Body of pancreas (tissue), 4 donors: ENCODE data around the gene ARPC2. TPM values are rescaled to one million over a fixed set of nuclear protein-coding genes. Genes with fewer than 3 reads are reported as not detected.

Experiments used
- ATAC-seq: fragments of 150-250 bp; one replicate; pipeline ENCODE4 v1.9.1; 2016
- DNase-seq, 4 donors: peaks; one replicate each; pipeline ENCODE4 v3.0.0-alpha.2; 2019
- H3K27ac ChIP-seq, 4 donors: fragments of 200-600 bp; sonication (generic); 1 replicate in 3 of 4; 2 replicates in 1 of 4; pipeline versions ENCODE4 v1.5.1 to v1.6.1; 2016 to 2019; ENCODE audit warnings: mild to moderate bottlenecking in 1 of 4, mixed read lengths in 1 of 4, moderate library complexity in 1 of 4
- H3K27me3 ChIP-seq, 2 donors: fragments of 200-600 bp; sonication (generic); one replicate each; pipeline ENCODE4 v1.6.0; 2016; ENCODE audit warnings: mild to moderate bottlenecking in 1 of 2
- H3K36me3 ChIP-seq, 2 donors: fragments of 200-600 bp; sonication (generic); replicated peaks in 1 of 2; 2 replicates each; pipeline ENCODE4 v1.5.1; 2016; ENCODE audit warnings: low read depth in 2 of 2; ENCODE audit not compliant: insufficient read depth in 1 of 2
- H3K4me1 ChIP-seq: fragments of 200-600 bp; sonication (generic); one replicate; pipeline ENCODE4 v1.6.0; 2016
- H3K4me3 ChIP-seq, 2 donors: fragments of 200-600 bp; sonication (generic); 1 replicate in 1 of 2; 2 replicates in 1 of 2; pipeline ENCODE4 v1.5.1; 2016 to 2019
- H3K9me3 ChIP-seq, 3 donors: fragments of 200-600 bp; sonication (generic); 1 replicate in 2 of 3; 2 replicates in 1 of 3; pipeline ENCODE4 v1.5.1; 2016
- POLR2A ChIP-seq, 3 donors: fragments of 450-650 bp; IDR thresholded peaks; one replicate each; pipeline ENCODE4 v1.6.1; 2016; ENCODE audit warnings: antibody characterized with exemption in 3 of 3, mild to moderate bottlenecking in 2 of 3
- WGBS, 2 donors: methylation state at CpG; one replicate each; pipeline ENCODE4 v1.1.5; 2017; 5-methylcytosine and 5-hydroxymethylcytosine counted together
- intact Hi-C: fragments of 100-400 bp; cut with DNase I; formaldehyde crosslinking; loops from one replicate; pipeline ENCODE4 v1.15.1; 2023
- total RNA-seq, 2 donors: library from RNA; depleted of rRNA; stranded (reverse); fragments of >200 nt; gene quantifications; one replicate each; pipeline ENCODE4 v1.1.0, GENCODE V29; 2016
- TF ChIP-seq, protein P1 (sequence below), 7 experiments: fragments of 450-650 bp in 4 of 7; fragments of 200-600 bp in 3 of 7; sonication (generic) in 3 of 7; IDR thresholded peaks; one replicate each; pipeline ENCODE4 v1.5.1; 2016 to 2019; ENCODE audit warnings: antibody characterized with exemption in 7 of 7

Gene ARPC2
- total RNA-seq, 2 donors from 2014 or later: 68.6 to 96.2 TPM

GRCh38 chr2:218275371-218276072 is 58.5 kb downstream of the ARPC2 start:
- Histone ChIP-seq H3K27me3 (no peaks in the 10 kb centered on the region), H3K9me3 (no peaks in the 10 kb centered on the region), H3K4me3 (no peak overlapping the region), H3K36me3 (peaks cover 53 to 59% of the 10 kb centered on the region in 2 donors), H3K27ac (peak overlapping the region in 3 of 4 donors; percentile 0 to 85 (median 28)), H3K4me1 (peaks cover 59% of the 10 kb centered on the region)
- no peak for DNase-seq
- TF ChIP-seq, protein P1, sequence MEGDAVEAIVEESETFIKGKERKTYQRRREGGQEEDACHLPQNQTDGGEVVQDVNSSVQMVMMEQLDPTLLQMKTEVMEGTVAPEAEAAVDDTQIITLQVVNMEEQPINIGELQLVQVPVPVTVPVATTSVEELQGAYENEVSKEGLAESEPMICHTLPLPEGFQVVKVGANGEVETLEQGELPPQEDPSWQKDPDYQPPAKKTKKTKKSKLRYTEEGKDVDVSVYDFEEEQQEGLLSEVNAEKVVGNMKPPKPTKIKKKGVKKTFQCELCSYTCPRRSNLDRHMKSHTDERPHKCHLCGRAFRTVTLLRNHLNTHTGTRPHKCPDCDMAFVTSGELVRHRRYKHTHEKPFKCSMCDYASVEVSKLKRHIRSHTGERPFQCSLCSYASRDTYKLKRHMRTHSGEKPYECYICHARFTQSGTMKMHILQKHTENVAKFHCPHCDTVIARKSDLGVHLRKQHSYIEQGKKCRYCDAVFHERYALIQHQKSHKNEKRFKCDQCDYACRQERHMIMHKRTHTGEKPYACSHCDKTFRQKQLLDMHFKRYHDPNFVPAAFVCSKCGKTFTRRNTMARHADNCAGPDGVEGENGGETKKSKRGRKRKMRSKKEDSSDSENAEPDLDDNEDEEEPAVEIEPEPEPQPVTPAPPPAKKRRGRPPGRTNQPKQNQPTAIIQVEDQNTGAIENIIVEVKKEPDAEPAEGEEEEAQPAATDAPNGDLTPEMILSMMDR (IDR thresholded peaks at IDR 0.05): no peak
- no peak for TF ChIP-seq POLR2A (IDR thresholded peaks at IDR 0.05)
- WGBS, 2 donors: 77 to 81% methylated on average over 7 to 9 of the region's 9 CpGs
- no peak for ATAC-seq
- intact Hi-C loops: no loop called here

- Histone ChIP-seq H3K27me3 (no peaks in the 10 kb centered on the region), H3K36me3 (peaks cover 53 to 62% of the 10 kb centered on the region in 2 donors), H3K9me3 (no peaks in the 10 kb centered on the region), H3K27ac (peak overlapping the region in 3 of 4 donors; percentile 37 to 98 (median 98)), H3K4me3 (no peak overlapping the region), H3K4me1 (peaks cover 61% of the 10 kb centered on the region)
- DNase-seq (peak in 1 of 4 donors; percentile 87), ATAC-seq (no peak)
- intact Hi-C loops: no loop called here
- WGBS, 2 donors: 75 to 77% methylated on average over 11 to 12 of the region's 12 CpGs
- TF ChIP-seq POLR2A (IDR thresholded peaks at IDR 0.05): no peak
- TF ChIP-seq, protein P1 (IDR thresholded peaks at IDR 0.05): peak in 2 of 7 experiments; percentile 12 to 52
Measured at GRCh38 chr2:218276986-218277755, 60.2 kb downstream of the ARPC2 start.

DNA sequence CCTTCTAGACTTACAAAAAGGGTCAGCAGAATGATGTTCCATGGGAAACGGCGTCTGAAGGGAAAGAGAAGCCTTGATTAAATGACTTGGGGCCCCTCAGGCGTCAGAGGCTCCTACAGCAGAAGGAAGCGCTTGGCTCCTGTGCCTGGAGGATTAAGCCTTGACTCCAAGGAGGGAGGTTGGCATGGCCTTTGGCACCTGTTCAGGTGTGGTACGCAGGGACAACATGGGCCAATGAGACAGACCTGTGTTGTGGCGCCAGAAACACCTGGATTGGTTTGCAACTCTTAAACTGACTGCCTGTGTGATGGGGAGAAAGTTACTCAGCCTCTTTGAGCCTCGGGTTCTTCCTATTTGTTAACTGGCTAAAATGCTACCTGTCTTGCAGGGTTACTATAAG is 60.9 kb downstream of the ARPC2 start:
- no peak for ATAC-seq
- Histone ChIP-seq H3K9me3 (no peaks in the 10 kb centered on the region), H3K4me3 (no peak overlapping the region), H3K36me3 (peaks cover 53 to 62% of the 10 kb centered on the region in 2 donors), H3K27ac (peak overlapping the region in 3 of 4 donors; percentile 37 to 98 (median 98)), H3K4me1 (peaks cover 61% of the 10 kb centered on the region), H3K27me3 (no peaks in the 10 kb centered on the region)
- peak in 2 of 4 donors; percentile 63 to 70 for DNase-seq
- 57 to 61% methylated on average over 7 of the region's 7 CpGs for WGBS, 2 donors
- TF ChIP-seq POLR2A (IDR thresholded peaks at IDR 0.05): no peak
- TF ChIP-seq, protein P1 (IDR thresholded peaks at IDR 0.05): no peak
- intact Hi-C loops: no loop called here

DNA sequence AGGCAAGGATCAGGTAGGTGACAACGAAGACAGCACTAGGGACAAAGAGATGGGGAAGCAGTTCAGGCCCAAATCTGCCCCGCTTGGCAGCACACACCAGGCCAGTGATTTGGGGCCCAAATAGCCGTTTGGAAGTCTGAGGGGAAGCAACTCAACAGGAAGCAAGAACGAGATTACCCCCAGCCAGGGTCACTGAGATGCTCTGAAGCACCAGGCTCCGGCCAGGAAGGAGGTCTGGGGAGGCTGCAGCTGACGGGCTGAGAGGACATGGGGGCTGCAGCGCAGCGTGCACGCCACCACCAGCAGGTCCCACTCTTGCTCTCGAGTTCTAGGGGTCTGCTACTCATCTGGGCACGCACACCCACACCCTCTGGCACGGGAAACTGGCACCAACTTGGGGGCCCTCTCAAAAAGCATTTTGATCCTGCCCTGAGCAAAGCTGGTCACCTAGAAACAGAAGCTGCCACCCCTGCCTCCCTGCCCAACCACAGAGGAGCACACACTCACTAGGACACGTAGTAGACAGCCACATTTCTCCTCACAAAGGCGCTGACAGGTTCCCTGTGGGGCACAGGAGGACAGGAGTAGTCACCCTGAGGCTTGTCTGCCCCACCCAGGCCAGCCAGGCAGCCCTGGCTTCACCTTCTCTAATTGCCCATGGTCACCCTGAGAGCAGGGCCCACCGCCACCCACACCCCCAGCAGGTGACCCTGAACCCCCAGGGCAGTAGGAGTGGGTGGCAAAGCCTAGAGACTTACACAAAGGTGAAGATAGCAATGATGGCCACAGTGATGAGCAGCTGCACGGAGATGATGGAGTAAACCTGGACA is 61.8 kb downstream of the ARPC2 start:
- Histone ChIP-seq H3K4me1 (peaks cover 63% of the 10 kb centered on the region), H3K4me3 (no peak overlapping the region), H3K27ac (peak overlapping the region; percentile 32 to 98 (median 68)), H3K36me3 (peaks cover 53 to 60% of the 10 kb centered on the region in 2 donors), H3K27me3 (no peaks in the 10 kb centered on the region), H3K9me3 (no peaks in the 10 kb centered on the region)
- WGBS, 2 donors: 68 to 70% methylated on average over 6 to 16 of the region's 16 CpGs
- DNase-seq (no peak), ATAC-seq (no peak)
- intact Hi-C loops: no loop called here
- no peak for TF ChIP-seq POLR2A (IDR thresholded peaks at IDR 0.05)
